KOPT-K1 (cell line): ENCODE results near the gene CCDC182.

ENCODE experiments used
- H3K27ac ChIP-seq: fragments of 200-600 bp; sonication (generic); 2 replicates; pipeline ENCODE4 v1.5.1; 2016; ENCODE audit warnings: antibody characterized with exemption, mild to moderate bottlenecking, low read depth, low read length; ENCODE audit not compliant: poor library complexity, severe bottlenecking
- H3K36me3 ChIP-seq: fragments of 200-600 bp; sonication (generic); 2 replicates; pipeline ENCODE4 v1.5.1; 2017; ENCODE audit warnings: antibody characterized with exemption, mild to moderate bottlenecking, low read length, moderate library complexity; ENCODE audit not compliant: insufficient read depth
- H3K9me3 ChIP-seq: fragments of 200-600 bp; sonication (generic); 2 replicates; pipeline ENCODE4 v1.5.1; 2017; ENCODE audit warnings: antibody characterized with exemption, low read length, mild to moderate bottlenecking; ENCODE audit not compliant: insufficient read depth, poor library complexity, severe bottlenecking

The CCDC182 gene

DNA sequence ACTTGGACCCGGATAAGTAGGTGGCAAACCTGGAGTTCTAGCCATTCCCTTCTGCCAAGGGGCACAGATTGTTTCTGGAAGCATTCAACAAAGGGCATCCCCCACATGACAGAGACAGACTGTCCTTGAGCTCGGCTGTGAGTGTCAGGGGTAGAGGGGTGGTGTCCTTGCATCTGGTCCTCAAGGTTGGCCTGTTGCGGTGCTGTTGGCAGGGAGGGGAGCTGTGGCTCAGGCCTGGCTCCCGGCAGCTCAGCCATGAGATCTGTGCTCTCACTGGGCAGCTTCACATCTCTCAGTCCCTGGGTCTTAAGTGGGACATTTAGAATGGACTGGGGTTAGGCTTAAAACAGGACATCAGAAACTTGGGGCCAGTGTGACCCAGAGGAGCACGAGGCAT lies 20.4 kb downstream of the CCDC182 start:
- H3K9me3 ChIP-seq, result no peaks in the 10 kb centered on the region
- H3K36me3 ChIP-seq, result no peaks in the 10 kb centered on the region
- H3K27ac ChIP-seq, result no peak overlapping the region

DNA sequence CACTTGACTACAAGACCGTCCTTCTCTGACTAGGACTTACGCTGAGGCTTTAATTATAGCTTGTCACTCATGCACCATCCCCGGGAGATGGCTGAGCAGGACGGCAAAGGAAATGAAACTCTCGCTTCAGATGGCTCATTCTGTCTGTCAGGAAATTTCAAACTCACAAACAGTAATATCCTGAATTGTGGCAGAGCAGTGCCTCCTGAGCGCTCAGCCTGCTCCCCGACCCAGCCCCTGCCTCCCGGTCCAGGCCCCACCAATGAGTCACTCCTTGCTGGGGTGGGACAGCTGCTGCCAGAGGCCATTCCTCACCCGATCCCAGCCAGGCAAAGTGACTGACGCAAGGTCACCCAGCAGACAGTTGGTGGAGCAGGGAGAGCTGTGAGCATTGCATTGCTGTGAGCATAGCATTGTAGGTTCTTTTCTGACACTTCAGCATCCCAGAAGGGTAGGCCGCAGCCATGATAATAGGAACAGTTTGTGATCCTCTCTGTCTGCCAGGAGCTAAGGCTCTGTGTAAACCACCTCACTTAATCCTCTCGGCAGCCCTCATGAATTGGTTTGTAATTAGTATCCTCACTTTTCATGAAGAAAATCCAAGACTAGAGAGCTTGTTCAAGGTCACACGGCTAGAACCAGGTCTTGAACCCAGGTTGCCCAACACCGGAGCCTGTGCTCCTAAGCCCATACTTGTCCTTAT lies 20.9 kb downstream of the CCDC182 start:
- Histone ChIP-seq H3K36me3 (no peaks in the 10 kb centered on the region), H3K9me3 (no peaks in the 10 kb centered on the region), H3K27ac (no peak overlapping the region)

DNA sequence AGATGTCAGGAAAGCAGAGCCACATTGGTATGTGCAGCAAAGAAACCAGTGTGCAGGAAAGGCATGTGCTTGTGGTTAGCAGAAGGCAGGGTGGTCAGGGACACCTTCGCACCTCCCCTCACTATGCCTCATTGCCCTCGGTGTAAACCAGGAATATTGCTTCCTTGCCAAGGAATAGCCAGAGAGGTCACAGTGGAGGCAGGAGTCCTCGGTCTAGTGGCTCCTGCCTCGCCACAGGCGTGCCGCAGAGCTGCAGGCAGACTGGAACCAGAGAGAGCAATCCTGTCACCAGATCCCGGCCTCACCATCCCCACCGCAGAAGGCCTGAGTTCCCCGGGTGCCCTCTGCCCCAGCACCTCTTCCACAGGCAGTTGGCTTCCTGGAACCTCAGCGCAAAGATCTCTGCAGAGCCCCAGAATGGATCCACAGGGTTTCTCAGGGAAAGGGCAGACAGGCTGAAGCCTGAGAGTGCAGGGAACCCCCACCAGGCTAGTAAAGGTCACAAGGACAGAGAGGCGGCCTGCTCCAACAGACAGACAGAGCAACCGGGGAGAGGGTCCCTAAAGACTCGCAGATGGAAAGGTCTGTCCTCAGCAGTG lies 21.6 kb downstream of the CCDC182 start:
- Histone ChIP-seq H3K27ac (no peak overlapping the region), H3K36me3 (no peaks in the 10 kb centered on the region), H3K9me3 (no peaks in the 10 kb centered on the region)

DNA sequence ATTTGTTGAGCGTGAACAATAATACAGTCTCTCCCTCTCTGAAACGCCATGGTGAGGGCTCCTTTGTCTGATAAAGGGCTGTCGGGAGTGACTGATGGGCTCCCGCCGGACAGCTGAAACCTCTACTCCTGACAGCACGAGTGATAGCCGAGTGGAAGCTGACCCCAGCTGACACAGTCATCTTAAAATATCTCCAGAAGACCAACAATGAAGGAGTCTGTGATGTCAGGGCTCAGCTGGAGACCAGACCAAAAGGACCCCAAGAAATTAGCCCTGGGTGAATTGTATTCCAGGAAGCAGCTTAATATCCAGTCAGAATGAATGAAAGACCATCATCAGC lies 22.4 kb downstream of the CCDC182 start:
- Histone ChIP-seq H3K36me3 (no peaks in the 10 kb centered on the region), H3K9me3 (no peaks in the 10 kb centered on the region), H3K27ac (no peak overlapping the region)

DNA sequence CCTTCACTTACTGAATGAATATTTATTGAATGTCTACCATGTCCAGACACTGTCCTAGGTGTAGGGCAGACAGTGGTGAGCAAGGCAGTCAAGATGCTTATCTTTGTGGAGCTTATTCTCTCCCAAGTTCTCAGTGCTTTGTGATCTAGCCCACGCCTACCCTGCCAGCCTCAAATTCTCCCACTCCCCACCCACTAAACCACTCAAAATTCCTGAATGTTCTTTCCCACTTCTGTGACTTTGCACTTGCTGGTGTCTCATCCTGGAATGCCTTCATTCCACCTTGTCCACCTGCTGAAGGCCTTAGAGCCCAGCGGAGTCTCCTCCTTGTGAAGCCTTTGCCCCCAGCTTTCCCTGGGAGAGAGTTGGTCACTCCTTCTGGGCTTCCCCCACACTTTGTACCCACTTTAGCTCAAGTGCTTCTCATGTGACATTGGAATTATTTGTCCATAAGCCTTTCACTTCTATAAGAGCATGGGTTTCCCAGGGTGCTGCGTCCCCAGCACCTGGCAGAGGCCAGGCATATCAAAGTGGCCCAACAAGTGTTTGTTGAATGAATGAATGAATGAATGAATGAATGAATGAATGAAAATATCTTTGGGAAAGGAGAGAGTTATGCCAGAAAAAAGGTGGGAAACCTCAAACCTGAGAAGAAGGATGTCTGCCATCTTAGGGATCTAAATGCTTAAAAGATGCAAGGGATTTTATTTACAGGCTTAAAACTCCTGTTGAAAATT lies 23.0 kb downstream of the CCDC182 start:
- no peak overlapping the region for H3K27ac ChIP-seq
- H3K9me3 ChIP-seq, result no peaks in the 10 kb centered on the region
- no peaks in the 10 kb centered on the region for H3K36me3 ChIP-seq

DNA sequence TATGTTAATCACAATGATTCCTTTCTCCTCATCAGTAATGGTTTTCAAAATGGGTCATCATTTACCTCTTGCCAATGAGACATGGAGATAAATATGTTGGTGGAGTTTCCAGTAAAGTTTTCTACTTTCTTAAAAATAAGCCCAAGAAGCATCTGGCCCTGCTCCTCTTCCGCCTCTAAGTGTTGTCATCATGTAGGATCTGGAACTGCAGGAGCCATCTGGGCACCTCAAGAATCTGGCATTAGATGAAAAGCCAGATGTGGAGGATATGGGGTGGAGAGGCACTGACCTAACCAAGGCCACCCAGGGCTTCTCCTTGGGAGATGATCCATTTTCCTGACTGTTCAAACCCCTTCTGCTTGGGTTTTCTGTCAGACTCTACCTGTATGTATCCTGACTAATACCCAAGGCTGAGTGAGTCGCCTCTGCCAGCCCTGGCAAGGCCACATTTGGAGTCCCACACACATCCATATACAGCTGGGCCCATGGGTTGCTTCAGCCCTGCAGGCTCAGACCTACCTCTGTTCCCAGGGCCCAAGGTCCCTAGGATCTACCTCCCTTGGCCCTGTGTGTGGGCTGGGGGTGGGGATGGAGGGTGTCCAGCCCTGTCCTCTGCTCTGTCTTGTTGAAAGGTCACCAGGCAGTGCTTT lies 24.6 kb downstream of the CCDC182 start:
- Histone ChIP-seq H3K27ac (no peak overlapping the region), H3K9me3 (no peaks in the 10 kb centered on the region), H3K36me3 (no peaks in the 10 kb centered on the region)

DNA sequence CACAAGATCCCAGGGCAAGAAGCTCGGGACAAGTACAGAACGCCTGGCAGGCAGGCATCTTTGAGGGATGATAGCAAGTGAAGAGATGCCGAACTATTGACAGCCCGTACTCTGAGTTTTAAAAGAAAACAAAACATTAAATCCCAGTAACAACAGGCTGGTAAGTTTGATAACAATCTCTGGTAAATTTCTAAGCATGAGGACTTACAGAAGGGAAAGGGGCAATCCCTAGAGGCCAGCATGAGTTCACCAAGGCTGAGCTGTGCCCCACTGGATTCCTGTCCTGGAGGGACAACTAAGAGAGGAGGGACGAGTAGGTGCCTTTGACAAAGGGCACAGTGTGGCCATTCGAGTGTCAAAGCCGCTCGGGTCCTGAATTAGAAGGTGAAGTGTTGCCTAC lies 26.2 kb downstream of the CCDC182 start:
- no peaks in the 10 kb centered on the region for H3K9me3 ChIP-seq
- H3K27ac ChIP-seq, result no peak overlapping the region
- no peaks in the 10 kb centered on the region for H3K36me3 ChIP-seq

DNA sequence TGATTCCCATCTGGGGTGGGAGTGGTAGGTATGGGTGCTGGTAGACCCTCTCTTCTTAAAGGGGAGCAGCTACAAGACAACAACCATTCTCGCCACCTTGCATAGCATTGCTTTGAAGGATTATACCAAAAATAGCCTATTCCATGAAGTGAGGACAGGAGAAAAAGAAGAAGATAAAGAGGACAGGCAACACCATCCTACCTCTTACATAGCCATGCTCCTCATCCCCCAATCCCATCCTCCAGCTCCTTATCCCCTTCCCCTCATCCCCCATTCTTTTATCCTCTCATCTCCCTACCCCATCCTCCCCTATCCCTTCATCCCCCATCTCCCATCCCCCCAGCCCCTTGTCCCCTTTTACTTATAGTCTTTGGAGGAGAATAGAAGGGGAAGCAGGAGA lies 29.1 kb downstream of the CCDC182 start:
- H3K27ac ChIP-seq, result no peak overlapping the region
- no peaks in the 10 kb centered on the region for H3K36me3 ChIP-seq
- H3K9me3 ChIP-seq, result no peaks in the 10 kb centered on the region

DNA sequence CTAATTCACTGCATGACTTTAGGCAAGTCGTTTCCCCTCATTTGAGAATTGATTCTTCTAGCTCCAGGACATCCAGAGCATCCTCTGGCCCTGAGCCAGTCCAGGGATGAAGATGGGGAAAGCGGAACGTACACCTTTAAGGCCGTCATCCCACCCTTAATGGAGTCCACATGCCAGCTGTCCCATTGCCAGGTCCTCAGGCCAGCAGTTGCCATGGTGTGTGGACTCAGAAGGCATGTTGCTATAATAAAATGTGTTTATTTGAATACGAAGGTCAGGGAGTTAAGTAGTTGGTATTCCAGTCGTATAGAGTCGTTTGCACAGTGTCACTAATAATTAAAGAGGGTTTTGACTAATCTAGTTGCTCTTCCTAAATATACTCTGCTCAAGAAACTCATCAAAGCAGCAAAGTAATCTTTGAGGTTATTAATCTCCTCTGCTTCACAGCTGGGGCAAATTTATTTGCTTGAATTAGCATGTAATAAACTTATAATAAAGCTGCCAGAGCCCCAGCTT lies 30.4 kb downstream of the CCDC182 start:
- Histone ChIP-seq H3K27ac (no peak overlapping the region), H3K9me3 (no peaks in the 10 kb centered on the region), H3K36me3 (no peaks in the 10 kb centered on the region)

DNA sequence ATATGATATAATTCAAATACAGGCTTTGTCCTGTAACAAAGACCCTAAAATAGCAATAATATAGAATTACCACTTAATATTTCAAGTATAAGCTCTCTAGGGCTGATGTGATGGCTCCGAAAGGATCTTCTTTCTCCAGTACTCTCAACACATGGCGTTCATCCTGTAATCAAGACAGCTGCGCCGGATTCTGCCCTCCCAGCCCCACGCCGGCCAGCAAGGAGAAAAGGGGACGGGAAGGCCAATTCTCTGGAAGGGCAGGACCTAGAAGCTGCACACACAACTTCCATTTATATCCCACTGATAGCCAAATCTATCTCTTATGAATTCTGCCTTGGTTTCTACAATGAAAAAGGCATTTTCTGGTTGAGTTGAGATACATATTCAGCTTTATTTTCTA lies 32.0 kb downstream of the CCDC182 start:
- Histone ChIP-seq H3K36me3 (no peaks in the 10 kb centered on the region), H3K9me3 (no peaks in the 10 kb centered on the region), H3K27ac (no peak overlapping the region)

DNA sequence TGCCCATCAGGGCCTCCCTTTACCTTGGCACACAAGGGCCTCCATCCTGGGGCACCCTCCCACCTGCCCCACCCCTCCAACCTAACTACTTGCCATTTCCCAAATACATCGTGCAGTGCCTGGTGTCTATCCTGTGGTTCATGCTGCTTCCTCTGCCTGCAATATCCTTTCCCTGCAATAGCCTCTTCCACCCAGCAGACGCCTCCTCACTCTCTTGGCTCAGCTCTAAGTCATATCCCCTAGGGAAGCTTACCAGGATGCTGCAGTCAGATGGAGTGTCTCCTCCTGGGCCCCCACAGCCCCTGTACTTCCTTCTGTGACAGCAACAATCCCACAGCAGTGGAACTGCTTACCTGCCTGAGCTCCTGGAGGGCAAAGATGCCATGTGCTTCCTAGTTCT lies 36.7 kb downstream of the CCDC182 start:
- Histone ChIP-seq H3K27ac (no peak overlapping the region), H3K36me3 (no peaks in the 10 kb centered on the region), H3K9me3 (no peaks in the 10 kb centered on the region)

DNA sequence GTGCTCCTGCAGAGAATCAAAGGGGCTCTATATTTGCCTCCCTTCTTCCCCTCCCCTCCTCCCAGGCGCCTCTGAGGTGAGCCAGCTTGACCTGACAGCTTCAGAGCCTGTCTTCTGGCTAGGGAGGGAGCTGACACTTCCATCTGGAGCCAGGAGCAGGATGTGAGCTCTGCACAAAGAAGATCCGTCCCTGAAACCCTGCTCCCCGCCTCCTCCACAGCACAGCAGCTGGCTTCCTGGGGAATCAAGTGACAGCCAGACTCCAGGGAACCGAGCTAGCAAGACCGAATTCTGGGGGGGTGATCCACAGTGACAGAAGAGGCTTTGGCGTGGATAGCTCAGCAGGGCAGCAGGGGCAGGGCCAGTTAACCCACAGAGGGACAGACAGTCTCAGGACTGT lies 37.2 kb downstream of the CCDC182 start:
- Histone ChIP-seq H3K9me3 (no peaks in the 10 kb centered on the region), H3K27ac (no peak overlapping the region), H3K36me3 (no peaks in the 10 kb centered on the region)

DNA sequence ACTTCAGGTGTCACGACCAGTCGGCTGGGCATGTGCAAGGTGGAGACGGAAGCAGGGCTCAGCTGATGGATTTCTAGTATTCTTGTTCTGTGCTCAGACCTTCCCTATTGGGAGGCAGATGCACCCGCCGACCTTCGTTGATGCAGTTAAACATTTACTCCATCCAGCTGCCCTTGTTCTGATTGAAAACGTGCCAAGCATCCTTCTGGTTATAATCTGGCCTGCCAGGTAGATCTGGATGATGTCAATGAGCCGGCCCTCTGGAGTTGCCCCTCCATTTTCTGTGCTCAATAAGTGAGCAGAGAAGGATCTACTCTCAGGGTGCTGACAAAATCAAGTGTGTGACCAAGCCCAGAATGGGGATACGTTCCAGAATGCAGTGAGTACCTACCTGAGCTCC lies 38.3 kb downstream of the CCDC182 start:
- no peaks in the 10 kb centered on the region for H3K36me3 ChIP-seq
- H3K9me3 ChIP-seq, result no peaks in the 10 kb centered on the region
- no peak overlapping the region for H3K27ac ChIP-seq

DNA sequence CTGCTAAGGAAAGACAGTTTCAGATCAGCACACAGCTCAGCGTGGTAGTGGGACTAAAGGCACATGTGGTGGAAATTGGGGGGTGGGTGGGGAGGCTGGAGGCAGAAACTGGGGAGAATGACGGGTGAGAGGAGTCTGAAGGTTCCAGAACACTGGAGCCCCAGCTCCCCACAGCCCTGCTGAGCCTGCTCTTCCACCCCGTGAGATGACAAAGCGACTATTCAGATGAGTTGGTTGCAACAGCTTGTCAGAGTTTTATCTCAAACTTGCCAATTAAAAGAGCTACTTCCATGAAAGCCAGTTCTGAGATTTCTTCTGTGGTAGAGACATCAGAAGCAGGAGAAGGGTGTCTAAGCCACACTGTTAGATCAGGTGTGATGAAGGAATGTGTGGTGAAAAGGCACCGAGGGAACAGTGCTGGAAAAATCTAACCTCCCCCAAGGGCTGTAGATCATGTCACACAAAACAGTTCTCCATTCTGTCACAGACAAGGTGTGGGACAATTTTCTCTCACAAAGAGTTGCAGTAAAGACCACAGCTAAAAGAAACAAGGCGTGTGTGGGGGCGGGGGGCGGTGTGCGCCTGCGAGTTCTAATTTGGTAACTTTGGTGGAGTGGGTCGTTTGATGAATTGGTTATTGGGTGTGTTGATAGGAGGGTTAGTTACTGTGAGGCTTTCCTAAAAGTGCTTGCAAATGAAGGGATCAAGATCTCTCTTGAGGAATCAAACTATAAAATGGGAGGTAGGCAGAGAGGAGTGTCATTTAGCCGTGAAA lies 39.0 kb downstream of the CCDC182 start:
- no peaks in the 10 kb centered on the region for H3K36me3 ChIP-seq

DNA sequence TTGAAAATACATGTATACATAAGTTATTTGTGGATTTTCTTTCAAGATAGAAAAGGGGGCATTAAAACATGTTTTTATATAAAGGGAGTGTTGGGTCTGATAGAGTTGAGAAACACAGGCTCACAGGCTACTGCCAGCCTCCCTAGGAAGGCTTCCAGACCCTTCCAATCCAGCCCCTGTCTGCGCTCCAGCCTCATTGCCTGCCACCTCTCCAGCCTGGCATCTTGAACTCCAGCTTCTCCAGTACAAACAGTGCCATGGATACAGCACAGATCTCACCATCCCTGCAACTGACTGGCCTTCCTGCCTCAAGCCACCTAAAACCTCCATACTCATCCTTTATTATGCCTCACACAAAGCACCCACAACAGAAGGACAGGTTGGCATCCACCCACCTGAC lies 40.7 kb downstream of the CCDC182 start:
- Histone ChIP-seq H3K27ac (no peak overlapping the region), H3K9me3 (no peaks in the 10 kb centered on the region), H3K36me3 (no peaks in the 10 kb centered on the region)

More for the DNA sequence above, 39.0 kb downstream of the CCDC182 start:
- H3K9me3 ChIP-seq, result no peaks in the 10 kb centered on the region
- no peak overlapping the region for H3K27ac ChIP-seq
